Loucy (cell line): ENCODE data around the gene F3.

Experiments
- H2AFZ ChIP-seq: fragments of 200-600 bp; sonication (generic); 2 replicates; pipeline ENCODE4 v1.6.0; 2016; ENCODE audit warnings: antibody characterized with exemption, mild to moderate bottlenecking, low read length, moderate library complexity
- H3F3A ChIP-seq: fragments of 200-600 bp; 2 replicates; pipeline ENCODE4 v1.6.0; 2016; ENCODE audit warnings: antibody characterized with exemption, low read depth, mild to moderate bottlenecking
- H3K27me3 ChIP-seq: fragments of 200-600 bp; sonication (generic); 2 replicates; pipeline ENCODE4 v1.6.1; 2014; ENCODE audit warnings: low read length, mild to moderate bottlenecking; ENCODE audit not compliant: insufficient read depth, poor library complexity, severe bottlenecking
- H3K36me3 ChIP-seq: fragments of 200-600 bp; sonication (generic); 2 replicates; pipeline ENCODE4 v1.6.1; 2016; ENCODE audit warnings: low read length; ENCODE audit not compliant: insufficient read depth
- H3K4me1 ChIP-seq: fragments of 200-600 bp; sonication (generic); 2 replicates; pipeline ENCODE4 v1.5.1; 2014; ENCODE audit warnings: low read length, mild to moderate bottlenecking; ENCODE audit not compliant: insufficient read depth, poor library complexity, severe bottlenecking
- H3K4me2 ChIP-seq: fragments of 200-600 bp; sonication (generic); 2 replicates; pipeline ENCODE4 v1.6.0; 2014; ENCODE audit warnings: antibody characterized with exemption, low read length, low read depth, mild to moderate bottlenecking; ENCODE audit not compliant: poor library complexity, severe bottlenecking
- H3K4me3 ChIP-seq: fragments of 200-600 bp; sonication (generic); 2 replicates; pipeline ENCODE4 v1.5.1; 2014; ENCODE audit warnings: low read length, mild to moderate bottlenecking, mixed read lengths; ENCODE audit not compliant: poor library complexity, severe bottlenecking
- H3K79me2 ChIP-seq: fragments of 200-600 bp; sonication (generic); 2 replicates; pipeline ENCODE4 v1.6.1; 2014; ENCODE audit warnings: low read length; ENCODE audit not compliant: insufficient read depth
- H3K9ac ChIP-seq: fragments of 200-600 bp; sonication (generic); 2 replicates; pipeline ENCODE4 v1.6.0; 2014; ENCODE audit warnings: mild to moderate bottlenecking, low read depth, low read length, moderate library complexity; ENCODE audit not compliant: poor library complexity, severe bottlenecking
- H3K9me2 ChIP-seq: fragments of 200-600 bp; sonication (generic); replicated peaks from 2 replicates; pipeline ENCODE4 v1.6.1; 2016; ENCODE audit warnings: low read depth, low read length, mixed read lengths
- H3K9me3 ChIP-seq: fragments of 200-600 bp; sonication (generic); 2 replicates; pipeline ENCODE4 v1.6.1; 2014; ENCODE audit warnings: mild to moderate bottlenecking, antibody characterized with exemption, low read length, low read depth; ENCODE audit not compliant: insufficient read depth
- H4K20me1 ChIP-seq: fragments of 200-600 bp; sonication (generic); 2 replicates; pipeline ENCODE4 v1.6.0; 2014; ENCODE audit warnings: antibody characterized with exemption, low read length, mild to moderate bottlenecking; ENCODE audit not compliant: insufficient read depth, poor library complexity, severe bottlenecking
- CTCF ChIP-seq: fragments of 200-600 bp; sonication (generic); conservative IDR thresholded peaks from 2 replicates; pipeline ENCODE4 v1.5.1; 2014; ENCODE audit warnings: mild to moderate bottlenecking, antibody characterized with exemption, low read length
- EZH2phosphoT487 ChIP-seq: fragments of 200-600 bp; IDR thresholded peaks from 2 replicates; pipeline ENCODE4 v1.6.1; 2018; ENCODE audit warnings: antibody characterized with exemption, mild to moderate bottlenecking, moderate library complexity, borderline replicate concordance

The F3 gene

GRCh38 chr1:94531664-94532063, 9.9 kb downstream of the F3 start:
- Histone ChIP-seq H4K20me1 (no peaks in the 10 kb centered on the region), H3K79me2 (no peaks in the 10 kb centered on the region), H3K9ac (no peak overlapping the region), H3K27me3 (no peaks in the 10 kb centered on the region), H3K9me2 (no peaks in the 10 kb centered on the region), H3K4me3 (no peak overlapping the region), H3K9me3 (no peaks in the 10 kb centered on the region), H3K4me1 (no peaks in the 10 kb centered on the region), H3F3A (no peaks in the 10 kb centered on the region), H2AFZ (no peak overlapping the region), H3K4me2 (no peak overlapping the region), H3K36me3 (no peaks in the 10 kb centered on the region)
- TF ChIP-seq EZH2phosphoT487, result no peak
- no peak for TF ChIP-seq CTCF

DNA sequence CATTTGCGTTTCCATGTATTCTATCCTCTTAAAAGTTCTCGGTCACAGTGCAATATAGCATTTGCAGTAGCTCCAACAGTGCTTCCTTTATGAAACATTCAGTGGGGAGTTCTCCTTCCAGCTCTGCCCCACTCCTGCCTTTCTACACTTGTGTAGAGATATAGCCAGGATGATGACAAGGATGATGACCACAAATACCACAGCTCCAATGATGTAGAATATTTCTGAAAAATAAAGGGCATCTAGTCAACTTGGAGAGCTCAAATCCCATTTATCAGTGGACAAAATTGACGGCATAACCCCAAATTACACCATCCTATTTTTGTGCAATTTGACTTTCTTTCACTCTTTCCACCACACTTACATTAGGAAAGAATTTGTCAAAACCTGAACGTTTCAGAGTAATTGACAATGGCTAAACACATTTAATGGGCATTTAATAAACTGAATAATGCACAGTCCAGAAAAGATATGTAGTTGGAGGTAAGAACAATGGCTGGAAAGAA, 11.1 kb downstream of the F3 start:
- no peaks in the 10 kb centered on the region for H4K20me1 ChIP-seq
- no peak overlapping the region for H3K9ac ChIP-seq
- no peak overlapping the region for H2AFZ ChIP-seq
- H3K4me1 ChIP-seq, result no peaks in the 10 kb centered on the region
- H3K9me2 ChIP-seq, result no peaks in the 10 kb centered on the region
- H3K36me3 ChIP-seq, result no peaks in the 10 kb centered on the region
- H3K9me3 ChIP-seq, result no peaks in the 10 kb centered on the region
- no peaks in the 10 kb centered on the region for H3F3A ChIP-seq
- H3K79me2 ChIP-seq, result no peaks in the 10 kb centered on the region
- H3K27me3 ChIP-seq, result no peaks in the 10 kb centered on the region
- H3K4me3 ChIP-seq, result no peak overlapping the region
- TF ChIP-seq EZH2phosphoT487, result no peak
- no peak for TF ChIP-seq CTCF
- no peak overlapping the region for H3K4me2 ChIP-seq

DNA sequence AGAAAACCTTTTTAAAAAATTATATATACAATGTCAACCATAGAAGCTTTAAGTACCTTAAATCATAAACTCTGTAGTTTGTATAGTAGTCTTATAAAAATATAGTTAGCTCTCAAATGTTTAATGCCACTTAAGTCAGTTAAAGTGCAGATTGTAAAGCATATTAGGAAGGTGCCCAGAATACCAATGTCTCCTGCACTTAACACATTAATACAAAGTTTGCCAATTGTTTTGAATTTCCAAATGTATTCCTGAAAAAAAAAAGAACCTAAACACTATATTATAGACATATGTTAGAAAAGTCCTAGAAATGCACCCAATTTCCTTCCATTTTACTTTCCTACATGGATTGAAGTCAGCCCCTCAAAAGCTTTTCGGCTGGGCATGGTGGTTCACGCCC, 12.1 kb downstream of the F3 start:
- Histone ChIP-seq H3F3A (no peaks in the 10 kb centered on the region), H3K4me2 (no peak overlapping the region), H2AFZ (no peak overlapping the region), H3K9me3 (no peaks in the 10 kb centered on the region), H3K9ac (no peak overlapping the region), H3K27me3 (no peaks in the 10 kb centered on the region), H3K9me2 (no peaks in the 10 kb centered on the region), H4K20me1 (no peaks in the 10 kb centered on the region), H3K36me3 (no peaks in the 10 kb centered on the region), H3K4me3 (no peak overlapping the region), H3K79me2 (no peaks in the 10 kb centered on the region), H3K4me1 (no peaks in the 10 kb centered on the region)
- TF ChIP-seq EZH2phosphoT487 (no peak), CTCF (no peak)
